Chondrocyte (in vitro differentiated cells): ENCODE results near the gene PDZRN4. TPM values are rescaled to one million over a fixed set of nuclear protein-coding genes. Genes with fewer than 3 reads are reported as not detected.
A peak's percentile ranks its signal among the peaks of the same experiment; 100 is the strongest.
"Not testable (repeated sequence)": the region's sequence is repeated elsewhere in the genome, so short reads cannot be mapped to it uniquely, and the experiment has no call there.

Source experiments
- DNase-seq: peaks from one replicate; pipeline ENCODE4 v3.0.0; 2021; ENCODE audit warnings: mixed read lengths, low spot score
- H3K27ac Mint-ChIP-seq: one replicate; pipeline ENCODE4 v1.8.0; 2021; ENCODE audit warnings: mild to moderate bottlenecking, moderate library complexity, mixed read lengths; ENCODE audit not compliant: unreplicated experiment
- H3K27me3 Mint-ChIP-seq: 2 replicates; pipeline ENCODE4 v1.8.0; 2021; ENCODE audit warnings: low read depth, mixed read lengths
- H3K36me3 Mint-ChIP-seq: 2 replicates; pipeline ENCODE4 v1.8.0; 2021; ENCODE audit warnings: low read depth, mixed read lengths
- H3K4me1 Mint-ChIP-seq: 2 replicates; pipeline ENCODE4 v1.8.0; 2021; ENCODE audit warnings: low read depth, mild to moderate bottlenecking, mixed read lengths
- H3K4me3 Mint-ChIP-seq: one replicate; pipeline ENCODE4 v1.8.0; 2021; ENCODE audit warnings: mild to moderate bottlenecking, moderate library complexity, mixed read lengths; ENCODE audit not compliant: unreplicated experiment
- H3K9me3 Mint-ChIP-seq: 2 replicates; pipeline ENCODE4 v1.8.0; 2021; ENCODE audit warnings: low read depth, mixed read lengths
- CTCF ChIP-seq: fragments of 200-600 bp; sonication (generic); IDR thresholded peaks from 2 replicates; pipeline ENCODE4 v1.5.0; 2021; ENCODE audit warnings: antibody characterized with exemption, mild to moderate bottlenecking, moderate library complexity
- total RNA-seq: library from RNA; stranded (reverse); gene quantifications from 3 replicates; pipeline ENCODE4 v1.2.1, GENCODE V29; 2021

Gene PDZRN4
- total RNA-seq, 1 donor from 2014 or later = 0.25 TPM

- no peak overlapping the region for H3K4me3 Mint-ChIP-seq
- H3K27me3 Mint-ChIP-seq = no peaks in the 10 kb centered on the region
- H3K27ac Mint-ChIP-seq = no peak overlapping the region
- H3K9me3 Mint-ChIP-seq = no peaks in the 10 kb centered on the region
- no peak for TF ChIP-seq CTCF
- DNase-seq = no peak
- H3K4me1 Mint-ChIP-seq = no peaks in the 10 kb centered on the region
- no peaks in the 10 kb centered on the region for H3K36me3 Mint-ChIP-seq
These were observed 86.5 kb downstream of the PDZRN4 start for GRCh38 chr12:41274643-41275042.

- H3K4me3 Mint-ChIP-seq = no peak overlapping the region
- H3K9me3 Mint-ChIP-seq = no peaks in the 10 kb centered on the region
- no peaks in the 10 kb centered on the region for H3K36me3 Mint-ChIP-seq
- DNase-seq = no peak
- H3K27ac Mint-ChIP-seq = no peak overlapping the region
- H3K27me3 Mint-ChIP-seq = no peaks in the 10 kb centered on the region
- peak; percentile 94 for TF ChIP-seq CTCF
- no peaks in the 10 kb centered on the region for H3K4me1 Mint-ChIP-seq
These were observed 89.2 kb downstream of the PDZRN4 start for GRCh38 chr12:41277100-41277945.

GRCh38 chr12:41277946-41278267 lies 89.8 kb downstream of the PDZRN4 start:
- H3K4me3 Mint-ChIP-seq = no peak overlapping the region
- no peak for TF ChIP-seq CTCF
- DNase-seq = no peak
- no peak overlapping the region for H3K27ac Mint-ChIP-seq
- H3K27me3 Mint-ChIP-seq = no peaks in the 10 kb centered on the region
- H3K36me3 Mint-ChIP-seq = no peaks in the 10 kb centered on the region
- H3K9me3 Mint-ChIP-seq = no peaks in the 10 kb centered on the region
- no peaks in the 10 kb centered on the region for H3K4me1 Mint-ChIP-seq

GRCh38 chr12:41280341-41281095 lies 92.4 kb downstream of the PDZRN4 start:
- H3K4me3 Mint-ChIP-seq, H3K27ac Mint-ChIP-seq: not testable (repeated sequence)

GRCh38 chr12:41285470-41285869 lies 97.3 kb downstream of the PDZRN4 start:
- H3K27me3 Mint-ChIP-seq, H3K9me3 Mint-ChIP-seq, H3K4me1 Mint-ChIP-seq, H3K27ac Mint-ChIP-seq, H3K36me3 Mint-ChIP-seq, H3K4me3 Mint-ChIP-seq, DNase-seq: not testable (repeated sequence)

More at GRCh38 chr12:41280341-41281095, 92.4 kb downstream of the PDZRN4 start:
- not testable (repeated sequence) for H3K27me3 Mint-ChIP-seq, H3K9me3 Mint-ChIP-seq, DNase-seq, H3K4me1 Mint-ChIP-seq, H3K36me3 Mint-ChIP-seq

GRCh38 chr12:41286426-41286825 lies 98.3 kb downstream of the PDZRN4 start:
- DNase-seq = no peak
- Mint-ChIP-seq H3K4me3 (no peak overlapping the region), H3K36me3 (no peaks in the 10 kb centered on the region), H3K27ac (no peak overlapping the region), H3K27me3 (peaks cover 3% of the 10 kb centered on the region), H3K9me3 (no peaks in the 10 kb centered on the region), H3K4me1 (no peaks in the 10 kb centered on the region)
- TF ChIP-seq CTCF = no peak
